Measurements from ENCODE around the gene ATP8B4.
"Not testable (repeated sequence)": the region's sequence is repeated elsewhere in the genome, so short reads cannot be mapped to it uniquely, and the experiment has no call there.

Gene ATP8B4

GRCh38 chr15:50095938-50096821, 22.9 kb downstream of the ATP8B4 start:
- TF ChIP-seq EZH2phosphoT487 (conservative IDR thresholded peaks at IDR 0.05; ENCODE audit: low read length): no peak
- TF ChIP-seq, protein P1, sequence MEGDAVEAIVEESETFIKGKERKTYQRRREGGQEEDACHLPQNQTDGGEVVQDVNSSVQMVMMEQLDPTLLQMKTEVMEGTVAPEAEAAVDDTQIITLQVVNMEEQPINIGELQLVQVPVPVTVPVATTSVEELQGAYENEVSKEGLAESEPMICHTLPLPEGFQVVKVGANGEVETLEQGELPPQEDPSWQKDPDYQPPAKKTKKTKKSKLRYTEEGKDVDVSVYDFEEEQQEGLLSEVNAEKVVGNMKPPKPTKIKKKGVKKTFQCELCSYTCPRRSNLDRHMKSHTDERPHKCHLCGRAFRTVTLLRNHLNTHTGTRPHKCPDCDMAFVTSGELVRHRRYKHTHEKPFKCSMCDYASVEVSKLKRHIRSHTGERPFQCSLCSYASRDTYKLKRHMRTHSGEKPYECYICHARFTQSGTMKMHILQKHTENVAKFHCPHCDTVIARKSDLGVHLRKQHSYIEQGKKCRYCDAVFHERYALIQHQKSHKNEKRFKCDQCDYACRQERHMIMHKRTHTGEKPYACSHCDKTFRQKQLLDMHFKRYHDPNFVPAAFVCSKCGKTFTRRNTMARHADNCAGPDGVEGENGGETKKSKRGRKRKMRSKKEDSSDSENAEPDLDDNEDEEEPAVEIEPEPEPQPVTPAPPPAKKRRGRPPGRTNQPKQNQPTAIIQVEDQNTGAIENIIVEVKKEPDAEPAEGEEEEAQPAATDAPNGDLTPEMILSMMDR (IDR thresholded peaks at IDR 0.05; ENCODE audit: insufficient read depth, low read length, poor library complexity, severe bottlenecking): no peak
- Histone ChIP-seq H3K27ac (ENCODE audit: low read depth, low read length) (no peak overlapping the region), H3K9me3 (ENCODE audit: insufficient read depth, low read length) (no peaks in the 10 kb centered on the region), H4K20me1 (ENCODE audit: low read depth, low read length) (no peaks in the 10 kb centered on the region), H3K27me3 (ENCODE audit: low read length) (no peaks in the 10 kb centered on the region), H2AFZ (ENCODE audit: low read depth, low read length, severe bottlenecking) (no peak overlapping the region), H3F3A (ENCODE audit: insufficient read depth) (no peaks in the 10 kb centered on the region), H3K9ac (ENCODE audit: low read length) (no peak overlapping the region), H3K36me3 (ENCODE audit: low read length) (no peaks in the 10 kb centered on the region), H3K4me2 (ENCODE audit: low read depth, low read length, poor library complexity, severe bottlenecking) (no peak overlapping the region), H3K9me2 (replicated peaks; ENCODE audit: insufficient read depth, low read length) (no peaks in the 10 kb centered on the region), H3K4me3 (ENCODE audit: insufficient read depth, low read length, poor library complexity, severe bottlenecking) (no peak overlapping the region), H3K79me2 (ENCODE audit: insufficient read depth, low read length) (no peaks in the 10 kb centered on the region)

GRCh38 chr15:50089386-50089785, 29.6 kb downstream of the ATP8B4 start:
- H3K9ac ChIP-seq (ENCODE audit: low read length); H4K20me1 ChIP-seq (ENCODE audit: low read depth, low read length); H2AFZ ChIP-seq (ENCODE audit: low read depth, low read length, severe bottlenecking); H3K9me3 ChIP-seq (ENCODE audit: insufficient read depth, low read length); H3F3A ChIP-seq (ENCODE audit: insufficient read depth); H3K36me3 ChIP-seq (ENCODE audit: low read length); H3K27me3 ChIP-seq (ENCODE audit: low read length); H3K27ac ChIP-seq (ENCODE audit: low read depth, low read length); H3K4me3 ChIP-seq (ENCODE audit: insufficient read depth, low read length, poor library complexity, severe bottlenecking); H3K79me2 ChIP-seq (ENCODE audit: insufficient read depth, low read length); H3K4me2 ChIP-seq (ENCODE audit: low read depth, low read length, poor library complexity, severe bottlenecking); H3K9me2 ChIP-seq (replicated peaks; ENCODE audit: insufficient read depth, low read length): not testable (repeated sequence)

- Histone ChIP-seq H2AFZ (ENCODE audit: low read depth, low read length, severe bottlenecking) (no peak overlapping the region), H3K79me2 (ENCODE audit: insufficient read depth, low read length) (no peaks in the 10 kb centered on the region), H3F3A (ENCODE audit: insufficient read depth) (0 out of 2 replicates have a peak, but pooled peaks cover 3% of the 10 kb centered on the region), H3K9me2 (replicated peaks; ENCODE audit: insufficient read depth, low read length) (no peaks in the 10 kb centered on the region), H3K9ac (ENCODE audit: low read length) (no peak overlapping the region), H3K27ac (ENCODE audit: low read depth, low read length) (no peak overlapping the region), H3K36me3 (ENCODE audit: low read length) (no peaks in the 10 kb centered on the region), H4K20me1 (ENCODE audit: low read depth, low read length) (no peaks in the 10 kb centered on the region), H3K27me3 (ENCODE audit: low read length) (no peaks in the 10 kb centered on the region), H3K4me2 (ENCODE audit: low read depth, low read length, poor library complexity, severe bottlenecking) (no peak overlapping the region), H3K4me3 (ENCODE audit: insufficient read depth, low read length, poor library complexity, severe bottlenecking) (no peak overlapping the region), H3K9me3 (ENCODE audit: insufficient read depth, low read length) (no peaks in the 10 kb centered on the region)
- TF ChIP-seq, protein P1 (IDR thresholded peaks at IDR 0.05; ENCODE audit: insufficient read depth, low read length, poor library complexity, severe bottlenecking): no peak
- TF ChIP-seq EZH2phosphoT487 (conservative IDR thresholded peaks at IDR 0.05; ENCODE audit: low read length): no peak
Measured at GRCh38 chr15:50084932-50085331, 34.1 kb downstream of the ATP8B4 start.

DNA sequence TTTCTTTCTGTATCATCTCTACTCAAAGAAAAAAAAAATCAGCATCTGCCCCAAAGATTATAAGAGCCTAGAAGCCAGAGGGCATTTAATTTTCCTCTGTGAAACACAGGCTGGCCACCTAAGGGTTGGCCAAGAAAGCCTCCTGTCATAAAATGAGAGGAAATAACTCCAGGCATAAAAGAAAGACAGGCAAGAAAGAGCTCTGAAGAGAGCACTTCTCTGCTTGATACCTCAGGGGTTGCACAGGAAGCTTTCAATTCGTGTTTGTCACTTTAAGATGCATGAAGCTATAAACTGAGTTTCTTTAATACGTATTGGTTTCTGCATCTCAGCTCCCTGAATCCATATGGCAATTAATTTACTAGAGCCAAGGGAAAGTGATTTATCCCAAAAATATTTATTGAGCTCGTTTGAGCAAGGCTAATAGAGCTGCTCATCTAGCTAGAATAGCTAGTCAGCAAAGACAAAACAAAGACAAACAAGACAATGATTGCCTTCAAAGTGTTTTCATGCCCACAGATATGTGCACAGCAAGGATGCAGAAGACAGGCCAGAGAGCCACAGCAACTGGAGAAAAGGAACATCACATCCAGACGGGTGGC, 35.5 kb downstream of the ATP8B4 start:
- no peak overlapping the region for H3K27ac ChIP-seq (ENCODE audit: low read depth, low read length)
- H4K20me1 ChIP-seq (ENCODE audit: low read depth, low read length): no peaks in the 10 kb centered on the region
- TF ChIP-seq, protein P1 (IDR thresholded peaks at IDR 0.05; ENCODE audit: insufficient read depth, low read length, poor library complexity, severe bottlenecking): no peak
- TF ChIP-seq EZH2phosphoT487 (conservative IDR thresholded peaks at IDR 0.05; ENCODE audit: low read length): no peak
- H3K9ac ChIP-seq (ENCODE audit: low read length): no peak overlapping the region
- no peak overlapping the region for H3K4me3 ChIP-seq (ENCODE audit: insufficient read depth, low read length, poor library complexity, severe bottlenecking)
- no peaks in the 10 kb centered on the region for H3K27me3 ChIP-seq (ENCODE audit: low read length)
- no peak overlapping the region for H2AFZ ChIP-seq (ENCODE audit: low read depth, low read length, severe bottlenecking)
- no peaks in the 10 kb centered on the region for H3K9me2 ChIP-seq (replicated peaks; ENCODE audit: insufficient read depth, low read length)
- no peak overlapping the region for H3K4me2 ChIP-seq (ENCODE audit: low read depth, low read length, poor library complexity, severe bottlenecking)
- H3K36me3 ChIP-seq (ENCODE audit: low read length): no peaks in the 10 kb centered on the region
- H3K79me2 ChIP-seq (ENCODE audit: insufficient read depth, low read length): no peaks in the 10 kb centered on the region
- H3F3A ChIP-seq (ENCODE audit: insufficient read depth): 0 out of 2 replicates have a peak, but pooled peaks cover 3% of the 10 kb centered on the region
- no peaks in the 10 kb centered on the region for H3K9me3 ChIP-seq (ENCODE audit: insufficient read depth, low read length)

Measured in SU-DHL-6 (cell line).